CD1c-positive myeloid dendritic cell (primary cell): Measurements from ENCODE around the gene DCTN2.
"Not testable (repeated sequence)": the region's sequence is repeated elsewhere in the genome, so short reads cannot be mapped to it uniquely, and the experiment has no call there.

Experiments used
- DNase-seq: peaks from one replicate; pipeline ENCODE4 v3.0.0-alpha.2; 2016; ENCODE audit errors: extremely low spot score

Gene DCTN2

DNA sequence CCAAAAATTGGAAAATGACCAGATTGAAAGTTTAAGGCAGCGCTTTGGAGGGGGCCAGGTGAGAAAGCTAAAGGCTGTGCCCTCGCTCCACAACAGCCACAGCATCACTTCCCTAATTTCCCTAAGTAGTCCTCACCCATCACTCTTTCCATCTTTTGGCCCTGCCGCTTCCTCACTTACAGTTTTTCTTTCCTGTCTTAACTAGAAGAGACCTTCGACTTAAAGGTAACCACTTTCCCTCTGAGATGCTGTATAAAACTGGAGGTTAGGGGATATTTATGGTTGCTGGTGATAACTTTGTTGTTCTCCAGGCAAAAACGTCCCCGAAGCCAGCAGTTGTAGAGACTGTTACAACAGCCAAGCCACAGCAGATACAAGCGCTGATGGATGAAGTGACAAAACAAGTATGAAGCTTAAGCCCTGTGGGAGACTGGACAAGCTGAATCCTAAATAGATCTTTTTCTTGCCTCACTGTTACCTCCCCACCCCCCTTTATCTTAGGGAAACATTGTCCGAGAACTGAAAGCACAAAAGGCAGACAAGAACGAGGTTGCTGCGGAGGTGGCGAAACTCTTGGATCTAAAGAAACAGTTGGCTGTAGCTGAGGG, 31.0 kb downstream of the DCTN2 start:
- DNase-seq = no peak

DNA sequence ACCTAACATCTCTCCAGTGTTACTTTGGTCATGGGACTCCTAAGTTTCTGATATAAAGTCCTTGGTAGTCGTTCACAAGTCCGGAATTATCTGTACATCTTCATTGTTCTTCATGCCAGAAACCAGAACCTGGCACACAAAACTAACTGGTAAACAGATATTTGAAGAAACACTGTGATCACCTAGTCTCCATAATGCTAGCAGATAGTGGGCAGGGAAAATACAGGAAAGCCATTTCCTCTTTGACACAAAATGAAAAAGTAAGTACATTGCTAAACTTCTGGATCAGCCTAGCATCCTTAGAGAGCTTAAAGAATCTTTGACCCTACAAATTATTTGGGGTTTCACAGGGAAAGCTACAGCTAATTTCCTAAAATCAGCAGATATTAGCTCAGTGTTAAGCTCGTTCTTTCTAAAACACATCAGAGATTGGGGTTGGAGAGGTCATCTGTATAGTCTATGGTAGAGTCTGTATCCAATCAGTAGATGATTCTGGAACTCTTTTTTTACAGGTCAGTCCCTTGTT, 31.5 kb downstream of the DCTN2 start:
- no peak for DNase-seq

DNA sequence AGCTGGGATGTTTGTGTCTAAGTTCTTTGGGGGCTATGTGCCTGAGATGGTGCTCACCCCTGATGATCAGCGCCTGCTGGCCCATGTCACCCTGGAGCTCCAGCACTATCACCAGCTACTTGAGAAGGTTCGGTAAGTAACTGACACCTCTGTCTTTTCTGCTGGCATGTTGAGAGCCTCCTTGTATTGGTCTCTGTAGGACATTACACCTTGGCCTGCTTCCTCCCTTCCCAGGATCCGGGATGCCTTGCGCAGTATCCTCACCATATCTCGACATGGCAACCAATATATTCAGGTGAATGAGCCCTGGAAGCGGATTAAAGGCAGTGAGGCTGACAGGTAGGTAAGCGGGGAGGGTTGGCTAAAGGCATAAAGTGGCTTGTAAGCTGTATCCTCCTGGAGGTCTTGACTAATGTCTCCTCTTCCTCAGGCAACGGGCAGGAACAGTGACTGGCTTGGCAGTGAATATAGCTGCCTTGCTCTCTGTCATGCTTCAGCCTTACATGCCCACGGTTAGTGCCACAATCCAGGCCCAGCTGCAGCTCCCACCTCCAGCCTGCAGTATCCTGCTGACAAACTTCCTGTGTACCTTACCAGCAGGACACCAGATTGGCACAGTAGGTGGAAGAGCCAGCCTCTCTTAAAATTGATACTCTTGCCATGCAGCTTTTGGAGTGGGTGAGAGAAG, 32.1 kb downstream of the DCTN2 start:
- DNase-seq = no peak

DNA sequence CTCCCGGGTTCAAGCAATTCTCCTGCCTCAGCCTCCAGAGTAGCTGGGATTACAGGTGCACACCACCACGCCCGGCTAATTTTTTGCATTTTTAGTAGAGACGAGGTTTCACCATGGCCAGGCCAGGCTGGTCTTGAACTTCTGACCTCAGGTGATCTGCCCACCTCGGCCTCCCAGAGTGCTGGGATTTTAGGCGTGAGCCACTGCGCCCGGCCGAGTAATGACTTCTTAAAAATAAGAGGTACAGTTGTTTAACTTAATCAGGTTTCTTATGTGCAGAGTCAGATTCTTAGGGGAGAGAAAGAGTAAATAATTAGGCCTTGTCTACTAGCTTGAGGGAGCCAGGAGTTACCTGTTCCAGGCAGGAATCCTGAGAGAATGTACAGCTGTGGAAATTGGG, 32.7 kb downstream of the DCTN2 start:
- not testable (repeated sequence) for DNase-seq

GRCh38 chr12:57513677-57514076, 33.3 kb downstream of the DCTN2 start:
- not testable (repeated sequence) for DNase-seq

GRCh38 chr12:57513266-57513665, 33.7 kb downstream of the DCTN2 start:
- DNase-seq = no peak

DNA sequence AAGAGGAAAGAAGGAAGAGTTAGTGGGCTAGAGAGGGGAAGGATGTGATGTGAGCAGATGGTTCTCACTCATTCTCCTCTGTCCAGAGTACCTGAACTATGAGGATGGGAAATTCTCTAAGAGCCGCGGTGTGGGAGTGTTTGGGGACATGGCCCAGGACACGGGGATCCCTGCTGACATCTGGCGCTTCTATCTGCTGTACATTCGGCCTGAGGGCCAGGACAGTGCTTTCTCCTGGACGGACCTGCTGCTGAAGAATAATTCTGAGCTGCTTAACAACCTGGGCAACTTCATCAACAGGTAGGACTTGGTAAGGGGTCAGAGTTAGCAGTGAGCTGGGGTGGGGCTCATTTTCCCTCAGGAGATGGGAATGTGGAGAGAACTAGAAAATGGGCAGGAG, 34.3 kb downstream of the DCTN2 start:
- no peak for DNase-seq

GRCh38 chr12:57511588-57512325, 35.2 kb downstream of the DCTN2 start:
- DNase-seq = no peak

GRCh38 chr12:57511161-57511560, 35.8 kb downstream of the DCTN2 start:
- DNase-seq = no peak

DNA sequence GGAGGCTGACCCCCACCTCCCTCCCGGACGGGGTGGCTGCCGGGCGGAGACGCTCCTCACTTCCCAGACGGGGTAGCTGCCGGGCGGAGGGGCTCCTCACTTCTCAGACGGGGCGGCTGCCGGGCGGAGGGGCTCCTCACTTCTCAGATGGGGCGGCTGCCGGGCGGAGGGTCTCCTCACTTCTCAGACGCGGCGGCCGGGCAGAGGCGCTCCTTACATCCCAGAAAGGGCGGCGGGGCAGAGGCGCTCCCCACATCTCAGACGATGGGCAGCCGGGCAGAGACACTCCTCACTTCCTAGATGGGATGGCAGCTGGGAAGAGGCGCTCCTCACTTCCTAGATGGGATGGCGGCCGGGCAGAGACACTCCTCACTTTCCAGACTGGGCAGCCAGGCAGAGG, 39.2 kb downstream of the DCTN2 start:
- DNase-seq = not testable (repeated sequence)

DNA sequence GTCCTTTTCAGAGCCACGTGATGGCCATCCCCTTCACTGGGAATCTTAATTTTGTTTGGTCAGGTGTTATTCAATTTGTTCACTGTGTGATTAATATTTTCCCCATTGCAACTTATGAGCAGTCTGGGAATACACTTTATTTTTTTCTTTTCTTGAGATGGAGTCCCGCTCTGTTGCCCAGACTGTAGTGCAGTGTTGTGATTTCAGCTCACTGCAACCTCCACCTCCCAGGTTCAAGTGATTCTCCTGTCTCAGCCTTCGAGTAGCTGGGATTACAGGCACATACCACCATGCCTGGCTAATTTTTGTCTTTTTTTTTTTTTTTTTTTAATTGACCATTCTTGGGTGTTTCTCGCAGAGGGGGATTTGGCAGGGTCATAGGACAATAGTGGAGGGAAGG, 40.5 kb downstream of the DCTN2 start:
- DNase-seq = not testable (repeated sequence)

- not testable (repeated sequence) for DNase-seq
Observed at GRCh38 chr12:57502311-57502969, 44.6 kb downstream of the DCTN2 start.

DNA sequence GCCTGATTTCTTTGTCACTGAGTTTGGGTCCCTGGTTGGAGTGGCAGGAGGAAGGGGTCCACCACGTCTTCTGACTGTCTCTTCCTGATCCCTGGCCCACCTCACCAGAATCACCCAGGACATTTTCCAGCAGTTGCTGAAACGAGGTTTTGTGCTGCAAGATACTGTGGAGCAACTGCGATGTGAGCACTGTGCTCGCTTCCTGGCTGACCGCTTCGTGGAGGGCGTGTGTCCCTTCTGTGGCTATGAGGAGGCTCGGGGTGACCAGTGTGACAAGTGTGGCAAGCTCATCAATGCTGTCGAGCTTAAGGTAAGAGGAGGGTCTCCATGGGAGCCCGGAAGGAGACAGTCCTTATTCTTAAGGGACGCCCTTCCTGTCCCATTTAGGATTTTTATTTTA, 46.8 kb downstream of the DCTN2 start:
- DNase-seq = no peak

GRCh38 chr12:57498571-57498970, 48.4 kb downstream of the DCTN2 start:
- DNase-seq = no peak

DNA sequence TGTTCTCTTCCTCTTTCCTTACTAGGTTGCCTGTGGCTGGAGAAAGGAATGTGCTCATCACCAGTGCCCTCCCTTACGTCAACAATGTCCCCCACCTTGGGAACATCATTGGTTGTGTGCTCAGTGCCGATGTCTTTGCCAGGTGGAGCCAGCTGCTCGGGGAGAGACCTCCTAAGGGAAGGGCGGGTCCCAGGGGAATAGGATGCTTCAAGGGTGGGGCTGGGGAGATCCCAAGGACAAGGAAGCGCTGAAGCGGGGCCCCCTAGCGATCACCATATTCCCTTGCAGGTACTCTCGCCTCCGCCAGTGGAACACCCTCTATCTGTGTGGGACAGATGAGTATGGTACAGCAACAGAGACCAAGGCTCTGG, 48.9 kb downstream of the DCTN2 start:
- no peak for DNase-seq

GRCh38 chr12:57497223-57498131, 49.5 kb downstream of the DCTN2 start:
- DNase-seq = no peak

- no peak for DNase-seq
Observed at GRCh38 chr12:57496822-57497221, 50.2 kb downstream of the DCTN2 start.

DNA sequence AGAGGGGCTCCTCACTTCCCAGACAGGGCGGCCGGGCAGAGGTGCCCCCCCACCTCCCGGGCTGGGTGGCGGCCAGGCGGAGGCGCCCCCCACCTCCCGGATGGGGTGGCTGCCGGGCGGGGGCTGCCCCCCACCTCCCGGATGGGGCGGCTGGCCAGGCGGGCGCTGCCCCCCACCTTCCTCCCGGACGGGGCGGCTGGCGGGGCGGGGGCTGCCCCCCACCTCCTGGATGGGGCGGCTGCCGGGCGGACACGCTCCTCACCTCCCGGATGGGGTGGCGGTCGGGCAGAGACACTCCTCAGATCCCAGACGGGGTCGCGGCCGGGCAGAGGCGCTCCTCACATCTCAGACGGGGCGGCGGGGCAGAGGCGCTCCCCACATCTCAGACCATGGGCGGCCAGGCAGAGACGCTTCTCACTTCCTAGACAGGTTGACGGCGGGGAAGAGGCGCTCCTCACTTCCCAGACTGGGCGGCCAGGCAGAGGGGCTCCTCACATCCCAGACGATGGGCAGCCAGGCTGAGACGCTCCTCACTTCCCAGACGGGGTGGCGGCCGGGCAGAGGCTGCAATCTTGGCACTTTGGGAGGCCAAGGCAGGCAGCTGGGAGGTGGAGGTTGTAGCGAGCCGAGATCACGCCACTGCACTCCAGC, 51.8 kb downstream of the DCTN2 start:
- DNase-seq = not testable (repeated sequence)

DNA sequence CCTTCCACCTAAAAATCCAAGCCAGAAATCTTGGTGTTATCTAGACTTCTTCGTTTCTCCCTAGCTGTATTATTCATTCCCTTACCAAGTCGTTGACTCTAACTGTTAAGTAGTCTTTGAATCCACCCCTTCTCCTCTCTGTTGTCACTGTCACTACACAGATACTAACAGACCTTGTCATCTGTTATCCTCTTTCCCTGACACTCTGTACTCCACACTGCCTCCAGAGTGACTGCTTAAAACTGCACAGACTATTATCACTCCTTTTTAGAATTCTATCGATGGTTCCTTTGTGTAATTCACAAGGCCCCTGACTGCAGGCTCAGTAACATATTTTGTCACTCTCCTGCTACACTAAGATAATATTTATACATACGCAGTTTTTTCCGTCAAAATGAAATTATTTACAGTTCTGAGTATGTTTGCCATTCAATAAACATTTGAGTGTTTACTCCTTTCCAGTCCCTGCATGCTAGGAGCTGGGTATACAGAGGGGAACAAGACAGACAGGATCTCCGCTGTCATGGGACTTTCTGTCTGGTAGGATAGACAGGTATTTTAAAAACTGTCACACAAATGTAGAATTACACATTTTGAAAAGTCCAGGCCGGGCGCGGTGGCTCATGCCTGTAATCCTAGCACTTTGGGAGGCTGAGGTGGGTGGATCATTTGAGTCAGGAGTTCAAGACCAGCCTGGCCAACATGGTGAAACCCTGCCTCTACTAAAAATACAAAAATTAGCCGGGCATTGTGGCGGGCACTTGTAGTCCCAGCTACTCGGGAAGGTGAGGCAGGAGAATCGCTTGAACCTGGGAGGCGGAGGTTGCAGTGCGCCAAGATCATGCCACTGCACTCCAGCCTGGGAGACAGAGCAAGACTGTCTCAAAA, 55.4 kb downstream of the DCTN2 start:
- DNase-seq = no peak

GRCh38 chr12:57490126-57490525, 56.9 kb downstream of the DCTN2 start:
- no peak for DNase-seq
